ENCODE measurements around the gene MND1. TPM values are rescaled to one million over a fixed set of nuclear protein-coding genes. Genes with fewer than 3 reads are reported as not detected.

MND1 gene
- total RNA-seq, 1 donor from 2014 or later = 9.7 TPM

DNA sequence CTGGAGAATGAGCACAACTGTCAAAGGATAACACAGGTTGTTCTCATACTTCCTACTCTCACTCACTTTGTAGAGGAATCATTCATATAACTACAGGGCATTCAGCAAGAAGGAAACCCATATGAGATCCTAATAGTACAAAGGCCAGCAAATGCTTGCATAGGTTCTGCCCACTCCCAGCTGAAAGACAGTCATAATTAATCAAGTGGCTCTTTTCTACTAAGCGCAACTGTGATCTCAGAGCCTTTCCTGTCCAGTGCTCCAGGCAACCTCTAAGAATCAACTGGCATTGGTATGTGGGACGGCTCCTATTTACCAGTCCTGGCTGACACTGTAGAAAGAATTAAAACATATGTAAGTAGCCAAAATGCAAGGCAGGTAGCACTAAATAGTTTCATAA is 18.9 kb upstream of the MND1 start:
- H3K9me3 Mint-ChIP-seq (ENCODE audit: low read depth) = no peaks in the 10 kb centered on the region
- peaks cover 6% of the 10 kb centered on the region for H3K36me3 Mint-ChIP-seq (ENCODE audit: insufficient read depth)
- peaks cover 4% of the 10 kb centered on the region for H3K4me1 Mint-ChIP-seq (ENCODE audit: low read depth)
- DNase-seq (ENCODE audit: low spot score, unreplicated experiment) = no peak
- TF ChIP-seq, protein P1, sequence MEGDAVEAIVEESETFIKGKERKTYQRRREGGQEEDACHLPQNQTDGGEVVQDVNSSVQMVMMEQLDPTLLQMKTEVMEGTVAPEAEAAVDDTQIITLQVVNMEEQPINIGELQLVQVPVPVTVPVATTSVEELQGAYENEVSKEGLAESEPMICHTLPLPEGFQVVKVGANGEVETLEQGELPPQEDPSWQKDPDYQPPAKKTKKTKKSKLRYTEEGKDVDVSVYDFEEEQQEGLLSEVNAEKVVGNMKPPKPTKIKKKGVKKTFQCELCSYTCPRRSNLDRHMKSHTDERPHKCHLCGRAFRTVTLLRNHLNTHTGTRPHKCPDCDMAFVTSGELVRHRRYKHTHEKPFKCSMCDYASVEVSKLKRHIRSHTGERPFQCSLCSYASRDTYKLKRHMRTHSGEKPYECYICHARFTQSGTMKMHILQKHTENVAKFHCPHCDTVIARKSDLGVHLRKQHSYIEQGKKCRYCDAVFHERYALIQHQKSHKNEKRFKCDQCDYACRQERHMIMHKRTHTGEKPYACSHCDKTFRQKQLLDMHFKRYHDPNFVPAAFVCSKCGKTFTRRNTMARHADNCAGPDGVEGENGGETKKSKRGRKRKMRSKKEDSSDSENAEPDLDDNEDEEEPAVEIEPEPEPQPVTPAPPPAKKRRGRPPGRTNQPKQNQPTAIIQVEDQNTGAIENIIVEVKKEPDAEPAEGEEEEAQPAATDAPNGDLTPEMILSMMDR (IDR thresholded peaks at IDR 0.05; ENCODE audit: unreplicated experiment) = no peak
- H3K27ac Mint-ChIP-seq = no peak overlapping the region
- no peaks in the 10 kb centered on the region for H3K27me3 Mint-ChIP-seq
- H3K4me3 Mint-ChIP-seq (ENCODE audit: low read depth) = no peak overlapping the region

DNA sequence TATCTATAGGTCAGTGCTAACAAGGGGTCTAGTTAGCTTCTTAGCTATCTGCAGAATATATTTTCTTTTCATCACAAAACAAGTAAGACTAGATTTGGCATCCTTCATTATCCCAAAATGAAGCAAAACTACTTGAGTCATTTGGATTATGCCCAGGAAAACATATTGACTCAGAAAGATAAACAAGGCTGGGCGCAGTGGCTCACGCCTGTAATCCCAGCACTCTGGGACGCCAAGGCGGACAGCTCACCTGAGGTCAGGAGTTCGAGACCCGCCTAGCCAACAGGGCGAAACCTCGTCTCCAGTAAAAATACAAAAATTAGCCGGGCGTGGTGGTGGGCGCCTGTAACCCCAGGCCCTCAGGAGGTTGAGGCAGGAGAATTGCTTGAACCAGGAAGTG is 18.0 kb upstream of the MND1 start:
- H3K4me1 Mint-ChIP-seq (ENCODE audit: low read depth) = peaks cover 4% of the 10 kb centered on the region
- TF ChIP-seq, protein P1 (IDR thresholded peaks at IDR 0.05; ENCODE audit: unreplicated experiment) = no peak
- H3K4me3 Mint-ChIP-seq (ENCODE audit: low read depth) = no peak overlapping the region
- no peak for DNase-seq (ENCODE audit: low spot score, unreplicated experiment)
- no peak overlapping the region for H3K27ac Mint-ChIP-seq
- no peaks in the 10 kb centered on the region for H3K27me3 Mint-ChIP-seq
- peaks cover 8% of the 10 kb centered on the region for H3K36me3 Mint-ChIP-seq (ENCODE audit: insufficient read depth)
- no peaks in the 10 kb centered on the region for H3K9me3 Mint-ChIP-seq (ENCODE audit: low read depth)

DNA sequence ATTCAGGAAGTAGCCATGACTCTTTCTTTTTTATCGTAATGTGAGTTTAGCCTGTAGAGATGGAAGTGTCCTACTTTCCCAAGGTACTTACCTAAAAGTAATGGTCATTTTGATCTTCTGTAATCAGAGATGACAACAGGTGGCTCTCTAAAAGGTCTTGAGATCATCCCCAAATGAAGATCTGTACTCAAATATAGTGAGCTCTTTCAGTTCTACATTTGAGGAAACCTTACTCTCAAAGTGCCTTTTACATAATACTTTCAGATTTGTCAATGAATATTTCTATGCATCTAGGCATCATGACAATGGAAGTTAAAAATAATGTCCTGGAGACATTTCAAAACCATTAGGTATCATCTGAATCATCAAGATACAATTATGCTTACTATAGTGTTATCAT is 17.2 kb upstream of the MND1 start:
- Mint-ChIP-seq H3K9me3 (ENCODE audit: low read depth) (no peaks in the 10 kb centered on the region), H3K27ac (no peak overlapping the region), H3K27me3 (no peaks in the 10 kb centered on the region), H3K36me3 (ENCODE audit: insufficient read depth) (peaks cover 10% of the 10 kb centered on the region), H3K4me1 (ENCODE audit: low read depth) (peaks cover 4% of the 10 kb centered on the region), H3K4me3 (ENCODE audit: low read depth) (no peak overlapping the region)
- no peak for DNase-seq (ENCODE audit: low spot score, unreplicated experiment)
- TF ChIP-seq, protein P1 (IDR thresholded peaks at IDR 0.05; ENCODE audit: unreplicated experiment) = no peak

DNA sequence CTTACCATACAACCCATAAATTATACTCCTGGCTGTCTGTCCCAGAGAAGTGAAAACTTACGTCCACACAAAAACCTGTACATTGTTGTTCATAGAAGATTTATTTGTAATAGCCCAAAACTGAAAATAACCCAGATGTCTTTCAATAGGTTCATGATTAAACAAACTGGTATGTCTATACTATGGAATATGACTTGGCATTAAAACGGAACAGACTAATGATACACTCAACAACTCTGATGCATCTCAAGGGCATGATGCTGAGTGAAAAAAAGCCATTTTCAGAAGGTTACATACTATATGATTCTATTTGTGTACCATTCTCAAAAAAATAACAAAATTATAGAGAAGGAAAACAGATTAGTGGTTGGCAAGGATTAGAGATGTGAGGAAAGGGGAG is 11.6 kb upstream of the MND1 start:
- H3K4me3 Mint-ChIP-seq (ENCODE audit: low read depth) = no peak overlapping the region
- H3K9me3 Mint-ChIP-seq (ENCODE audit: low read depth) = no peaks in the 10 kb centered on the region
- H3K27ac Mint-ChIP-seq = no peak overlapping the region
- H3K36me3 Mint-ChIP-seq (ENCODE audit: insufficient read depth) = peaks cover 14% of the 10 kb centered on the region
- H3K4me1 Mint-ChIP-seq (ENCODE audit: low read depth) = peaks cover 6% of the 10 kb centered on the region
- H3K27me3 Mint-ChIP-seq = no peaks in the 10 kb centered on the region
- DNase-seq (ENCODE audit: low spot score, unreplicated experiment) = no peak
- TF ChIP-seq, protein P1 (IDR thresholded peaks at IDR 0.05; ENCODE audit: unreplicated experiment) = no peak

DNA sequence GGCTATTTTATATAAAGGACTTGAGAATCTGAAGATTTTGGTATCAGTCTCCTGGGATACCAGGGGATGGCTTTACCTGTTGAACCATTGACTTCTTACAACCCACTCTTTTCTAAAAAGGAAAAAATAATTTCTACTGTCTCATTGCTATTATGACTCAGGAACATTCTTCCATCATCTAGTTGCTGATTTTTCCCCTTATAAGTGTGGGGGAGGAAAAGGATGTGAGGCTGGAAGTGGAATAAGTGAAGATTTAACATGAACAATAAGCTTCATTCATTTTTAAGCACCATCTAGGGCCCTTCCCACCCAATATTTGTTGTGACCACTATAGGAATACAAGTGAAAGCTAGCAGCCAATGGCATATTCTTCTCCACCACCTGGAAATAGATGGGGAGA is 10.6 kb upstream of the MND1 start:
- no peak for DNase-seq (ENCODE audit: low spot score, unreplicated experiment)
- Mint-ChIP-seq H3K27ac (no peak overlapping the region), H3K27me3 (no peaks in the 10 kb centered on the region), H3K4me1 (ENCODE audit: low read depth) (peaks cover 6% of the 10 kb centered on the region), H3K9me3 (ENCODE audit: low read depth) (no peaks in the 10 kb centered on the region), H3K36me3 (ENCODE audit: insufficient read depth) (peaks cover 14% of the 10 kb centered on the region), H3K4me3 (ENCODE audit: low read depth) (no peak overlapping the region)
- TF ChIP-seq, protein P1 (IDR thresholded peaks at IDR 0.05; ENCODE audit: unreplicated experiment) = no peak

All from progenitor cell of endocrine pancreas (in vitro differentiated cells).